ENCODE measurements around the gene PPFIA3. TPM values are rescaled to one million over a fixed set of nuclear protein-coding genes. Genes with fewer than 3 reads are reported as not detected.

Gene PPFIA3
- total RNA-seq, 1 experiment from 2014 or later, result 27.3 TPM

DNA sequence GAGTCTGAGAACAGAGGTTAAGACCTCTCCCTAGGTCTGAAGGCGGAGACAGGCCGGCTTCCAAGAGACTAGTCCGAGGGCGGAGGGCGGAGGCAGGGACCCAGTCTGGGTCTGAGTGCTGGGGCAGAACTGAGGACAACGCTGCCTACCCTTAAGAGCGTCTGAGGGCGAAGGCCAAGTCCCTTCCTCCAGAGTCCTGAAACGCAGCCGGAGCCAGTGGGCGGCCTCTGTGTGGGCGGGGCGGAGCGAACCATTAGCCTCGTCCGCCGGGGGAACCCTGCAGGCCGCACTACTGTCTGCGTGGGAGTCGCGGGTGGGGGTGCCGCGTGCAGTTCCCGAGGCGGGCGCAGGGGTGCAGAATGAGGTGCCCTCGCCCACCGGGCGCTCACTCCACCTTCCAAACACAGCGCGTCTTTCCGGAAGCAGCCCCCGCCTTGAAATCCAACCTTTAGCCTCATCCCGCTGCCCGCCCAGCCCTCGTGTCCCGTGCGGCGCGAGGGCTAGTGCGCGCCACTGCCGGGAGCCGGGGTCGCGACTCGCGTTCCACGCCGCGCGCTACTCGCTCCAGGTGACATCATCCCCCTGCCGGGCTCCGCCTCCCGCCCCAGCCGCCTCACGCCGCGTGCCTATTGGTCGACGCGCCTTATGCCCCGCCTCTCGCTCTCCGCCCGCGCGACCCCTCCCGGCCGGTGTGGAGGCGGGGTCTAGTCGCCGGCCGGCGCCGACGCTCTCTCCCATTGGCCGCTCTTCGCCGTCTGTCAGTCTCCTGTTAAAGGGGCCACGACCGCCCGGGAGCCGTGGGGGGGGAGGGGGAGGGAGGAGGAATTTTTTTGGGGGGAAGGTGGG is 556 bp upstream of the PPFIA3 start, which contains the start of gene C19orf73 (continued):
- TF ChIP-seq, protein P1, sequence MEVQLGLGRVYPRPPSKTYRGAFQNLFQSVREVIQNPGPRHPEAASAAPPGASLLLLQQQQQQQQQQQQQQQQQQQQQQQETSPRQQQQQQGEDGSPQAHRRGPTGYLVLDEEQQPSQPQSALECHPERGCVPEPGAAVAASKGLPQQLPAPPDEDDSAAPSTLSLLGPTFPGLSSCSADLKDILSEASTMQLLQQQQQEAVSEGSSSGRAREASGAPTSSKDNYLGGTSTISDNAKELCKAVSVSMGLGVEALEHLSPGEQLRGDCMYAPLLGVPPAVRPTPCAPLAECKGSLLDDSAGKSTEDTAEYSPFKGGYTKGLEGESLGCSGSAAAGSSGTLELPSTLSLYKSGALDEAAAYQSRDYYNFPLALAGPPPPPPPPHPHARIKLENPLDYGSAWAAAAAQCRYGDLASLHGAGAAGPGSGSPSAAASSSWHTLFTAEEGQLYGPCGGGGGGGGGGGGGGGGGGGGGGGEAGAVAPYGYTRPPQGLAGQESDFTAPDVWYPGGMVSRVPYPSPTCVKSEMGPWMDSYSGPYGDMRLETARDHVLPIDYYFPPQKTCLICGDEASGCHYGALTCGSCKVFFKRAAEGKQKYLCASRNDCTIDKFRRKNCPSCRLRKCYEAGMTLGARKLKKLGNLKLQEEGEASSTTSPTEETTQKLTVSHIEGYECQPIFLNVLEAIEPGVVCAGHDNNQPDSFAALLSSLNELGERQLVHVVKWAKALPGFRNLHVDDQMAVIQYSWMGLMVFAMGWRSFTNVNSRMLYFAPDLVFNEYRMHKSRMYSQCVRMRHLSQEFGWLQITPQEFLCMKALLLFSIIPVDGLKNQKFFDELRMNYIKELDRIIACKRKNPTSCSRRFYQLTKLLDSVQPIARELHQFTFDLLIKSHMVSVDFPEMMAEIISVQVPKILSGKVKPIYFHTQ (CRISPR knock-in tag; IDR thresholded peaks at IDR 0.05), result no peak
- TF ChIP-seq FOXP1 (CRISPR knock-in tag; IDR thresholded peaks at IDR 0.05; ENCODE audit: borderline replicate concordance) (peak; percentile 64; the same call in 1 of the 2 replicates), TCF7 (CRISPR knock-in tag; IDR thresholded peaks at IDR 0.05; ENCODE audit: low read depth) (0 out of 2 replicates have a peak, but pooled peaks have one; percentile 62), NFE2L1 (CRISPR knock-in tag; IDR thresholded peaks at IDR 0.05) (0 out of 2 replicates have a peak, but pooled peaks have one; percentile 63), AFF4 (CRISPR knock-in tag; IDR thresholded peaks at IDR 0.05; ENCODE audit: borderline replicate concordance) (no peak), NFATC4 (CRISPR knock-in tag; IDR thresholded peaks at IDR 0.05) (no peak), ZNF232 (CRISPR knock-in tag; IDR thresholded peaks at IDR 0.05) (no peak), ATF1 (CRISPR knock-in tag; IDR thresholded peaks at IDR 0.05) (no peak), ZNF425 (CRISPR knock-in tag; conservative IDR thresholded peaks at IDR 0.05) (no peak), ETV6 (CRISPR knock-in tag; IDR thresholded peaks at IDR 0.05) (0 out of 2 replicates have a peak, but pooled peaks have one; percentile 7), RORB (CRISPR knock-in tag; IDR thresholded peaks at IDR 0.05) (no peak), KAT7 (CRISPR knock-in tag; IDR thresholded peaks at IDR 0.05; ENCODE audit: borderline replicate concordance) (no peak), JAZF1 (CRISPR knock-in tag; IDR thresholded peaks at IDR 0.05) (no peak), ZNF219 (CRISPR knock-in tag; IDR thresholded peaks at IDR 0.05; ENCODE audit: borderline replicate concordance) (no peak), RELA (CRISPR knock-in tag; IDR thresholded peaks at IDR 0.05; ENCODE audit: borderline replicate concordance) (0 out of 2 replicates have a peak, but pooled peaks have one; percentile 49), HMGXB4 (CRISPR knock-in tag; IDR thresholded peaks at IDR 0.05) (peak; percentile 34; the same call in 1 of the 2 replicates), PRRX2 (CRISPR knock-in tag; IDR thresholded peaks at IDR 0.05) (0 out of 2 replicates have a peak, but pooled peaks have one; percentile 69), GABPB1 (CRISPR knock-in tag; IDR thresholded peaks at IDR 0.05) (peak; percentile 77; the same call in 1 of the 2 replicates), SOX15 (CRISPR knock-in tag; IDR thresholded peaks at IDR 0.05) (no peak), ZNF416 (CRISPR knock-in tag; IDR thresholded peaks at IDR 0.05) (no peak)
- TF ChIP-seq, protein P2, sequence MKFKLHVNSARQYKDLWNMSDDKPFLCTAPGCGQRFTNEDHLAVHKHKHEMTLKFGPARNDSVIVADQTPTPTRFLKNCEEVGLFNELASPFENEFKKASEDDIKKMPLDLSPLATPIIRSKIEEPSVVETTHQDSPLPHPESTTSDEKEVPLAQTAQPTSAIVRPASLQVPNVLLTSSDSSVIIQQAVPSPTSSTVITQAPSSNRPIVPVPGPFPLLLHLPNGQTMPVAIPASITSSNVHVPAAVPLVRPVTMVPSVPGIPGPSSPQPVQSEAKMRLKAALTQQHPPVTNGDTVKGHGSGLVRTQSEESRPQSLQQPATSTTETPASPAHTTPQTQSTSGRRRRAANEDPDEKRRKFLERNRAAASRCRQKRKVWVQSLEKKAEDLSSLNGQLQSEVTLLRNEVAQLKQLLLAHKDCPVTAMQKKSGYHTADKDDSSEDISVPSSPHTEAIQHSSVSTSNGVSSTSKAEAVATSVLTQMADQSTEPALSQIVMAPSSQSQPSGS (CRISPR knock-in tag; IDR thresholded peaks at IDR 0.05; ENCODE audit: borderline replicate concordance, low read depth), result peak; percentile 65; the same call in 1 of the 2 replicates
- TF ChIP-seq, protein P3, sequence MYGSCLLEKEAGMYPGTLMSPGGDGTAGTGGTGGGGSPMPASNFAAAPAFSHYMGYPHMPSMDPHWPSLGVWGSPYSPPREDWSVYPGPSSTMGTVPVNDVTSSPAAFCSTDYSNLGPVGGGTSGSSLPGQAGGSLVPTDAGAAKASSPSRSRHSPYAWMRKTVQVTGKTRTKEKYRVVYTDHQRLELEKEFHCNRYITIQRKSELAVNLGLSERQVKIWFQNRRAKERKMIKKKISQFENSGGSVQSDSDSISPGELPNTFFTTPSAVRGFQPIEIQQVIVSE (CRISPR knock-in tag; IDR thresholded peaks at IDR 0.05; ENCODE audit: borderline replicate concordance), result no peak
- TF ChIP-seq, protein P4, sequence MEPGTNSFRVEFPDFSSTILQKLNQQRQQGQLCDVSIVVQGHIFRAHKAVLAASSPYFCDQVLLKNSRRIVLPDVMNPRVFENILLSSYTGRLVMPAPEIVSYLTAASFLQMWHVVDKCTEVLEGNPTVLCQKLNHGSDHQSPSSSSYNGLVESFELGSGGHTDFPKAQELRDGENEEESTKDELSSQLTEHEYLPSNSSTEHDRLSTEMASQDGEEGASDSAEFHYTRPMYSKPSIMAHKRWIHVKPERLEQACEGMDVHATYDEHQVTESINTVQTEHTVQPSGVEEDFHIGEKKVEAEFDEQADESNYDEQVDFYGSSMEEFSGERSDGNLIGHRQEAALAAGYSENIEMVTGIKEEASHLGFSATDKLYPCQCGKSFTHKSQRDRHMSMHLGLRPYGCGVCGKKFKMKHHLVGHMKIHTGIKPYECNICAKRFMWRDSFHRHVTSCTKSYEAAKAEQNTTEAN (CRISPR knock-in tag; IDR thresholded peaks at IDR 0.05), result 0 out of 2 replicates have a peak, but pooled peaks have one; percentile 35
